Kidney (tissue), 14 donors: Measurements from ENCODE around the gene SLC45A1. TPM values are rescaled to one million over a fixed set of nuclear protein-coding genes. Genes with fewer than 3 reads are reported as not detected.

ENCODE experiments used
- DNase-seq, 5 donors: peaks; one replicate each; pipeline ENCODE4 v3.0.0-alpha.2; 2013 to 2020
- FAIRE-seq: peaks from 2 replicates; lab custom pipeline; 2012; peaks lifted over from hg19 to GRCh38; lab: Jason Lieb, UNC
- H3K27ac ChIP-seq, 2 donors: one replicate each; pipeline ENCODE4 v1.7.0; 2013; ENCODE audit warnings: low read depth in 2 of 2, low read length in 2 of 2, inconsistent platforms in 1 of 2
- H3K27me3 ChIP-seq: one replicate; pipeline ENCODE4 v1.7.1; 2013; ENCODE audit warnings: low read length, inconsistent platforms; ENCODE audit not compliant: control insufficient read depth, insufficient read depth
- H3K36me3 ChIP-seq, 3 donors: one replicate each; pipeline versions ENCODE4 v1.7.0 to v1.7.1; 2013; ENCODE audit warnings: low read length in 3 of 3, control low read depth in 1 of 3, inconsistent platforms in 1 of 3; ENCODE audit not compliant: insufficient read depth in 3 of 3, control insufficient read depth in 2 of 3
- H3K4me1 ChIP-seq, 3 donors: one replicate each; pipeline versions ENCODE4 v1.7.0 to v1.7.1; 2013; ENCODE audit warnings: low read length in 3 of 3, inconsistent platforms in 1 of 3, low read depth in 1 of 3; ENCODE audit not compliant: control insufficient read depth in 2 of 3, insufficient read depth in 2 of 3
- H3K4me3 ChIP-seq, 3 donors: one replicate each; pipeline versions ENCODE4 v1.7.0 to v1.8.1; 2013; ENCODE audit warnings: low read length in 3 of 3, control low read depth in 1 of 3, inconsistent platforms in 1 of 3
- H3K9ac ChIP-seq, 3 donors: one replicate each; pipeline versions ENCODE4 v1.7.0 to v1.7.1; 2013; ENCODE audit warnings: low read length in 3 of 3, control low read depth in 1 of 3, inconsistent platforms in 1 of 3
- H3K9me3 ChIP-seq, 3 donors: one replicate each; pipeline versions ENCODE4 v1.7.0 to v1.7.1; 2013; ENCODE audit warnings: low read length in 3 of 3, control low read depth in 1 of 3, inconsistent platforms in 1 of 3; ENCODE audit not compliant: control insufficient read depth in 2 of 3, insufficient read depth in 1 of 3
- intact Hi-C: fragments of 100-400 bp; cut with DNase I; formaldehyde crosslinking; loops from one replicate; pipeline ENCODE4 v1.11.1; 2022
- polyA plus RNA-seq: library from polyadenylated mRNA; stranded (reverse); fragments of 350-450 nt; fragmentation: Illumina TruSeq; extraction: RNeasy Lipid Tissue Mini Kit (QIAGEN cat#74804); gene quantifications from one replicate; pipeline ENCODE4 v1.2.3, GENCODE V29; 2014; ENCODE audit warnings: low read depth, low replicate concordance; ENCODE audit not compliant: insufficient read depth
- total RNA-seq: library from RNA; stranded (reverse); fragmentation: NEBNext Ultra II Directional; extraction: Animal tissue kit (Norgen Biotek cat#: 25700); gene quantifications from one replicate; pipeline ENCODE4 v1.2.1, GENCODE V29; 2021
- TF ChIP-seq, protein P1 (sequence below): IDR thresholded peaks from 3 replicates; pipeline ENCODE4 v1.5.1; 2012; ENCODE audit warnings: mild to moderate bottlenecking, moderate library complexity, borderline replicate concordance; ENCODE audit not compliant: insufficient read depth; ENCODE audit errors: extremely low read depth
- donor health status: control.
- donor health status: control.
- donor health status: control.
- donor health status: control.
- donor health status: control.
- donor health status: DM: yes; HTN: yes; CAD: no.
- donor health status: Normal renal cell carcinoma (clear cell type).

SLC45A1 gene
- total and polyA plus RNA-seq, 2 donors from 2014 or later: 1.8 to 9.2 TPM

DNA sequence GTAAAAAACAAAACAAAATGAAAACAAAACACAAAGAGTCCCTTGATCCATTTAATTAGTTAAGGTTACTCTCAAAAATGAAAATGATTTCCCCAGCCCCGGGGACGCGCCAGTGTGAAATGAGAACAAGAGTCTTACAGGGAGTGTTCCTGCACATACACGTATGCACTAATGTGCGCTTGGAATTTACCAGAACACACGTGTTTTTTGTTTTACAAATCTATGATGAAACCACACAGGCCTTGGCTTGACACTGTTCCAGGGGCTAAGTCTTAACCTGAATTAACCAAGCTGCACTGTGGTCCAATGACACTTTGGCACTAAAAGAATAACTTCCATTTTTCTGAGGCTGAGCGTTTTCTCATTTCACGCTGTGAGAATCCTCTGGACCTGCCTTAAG is 63.7 kb downstream of the SLC45A1 start:
- Histone ChIP-seq H3K4me1 (peaks cover 13 to 53% (median 51%) of the 10 kb centered on the region in 3 donors), H3K9ac (peak overlapping the region in 1 of 3 donors; percentile 4), H3K36me3 (peaks cover 0 to 12% (median 6%) of the 10 kb centered on the region in 3 donors), H3K4me3 (no peak overlapping the region), H3K9me3 (no peaks in the 10 kb centered on the region), H3K27ac (peak overlapping the region in 1 of 2 donors; percentile 20), H3K27me3 (no peaks in the 10 kb centered on the region)
- no peak for FAIRE-seq
- TF ChIP-seq, protein P1, sequence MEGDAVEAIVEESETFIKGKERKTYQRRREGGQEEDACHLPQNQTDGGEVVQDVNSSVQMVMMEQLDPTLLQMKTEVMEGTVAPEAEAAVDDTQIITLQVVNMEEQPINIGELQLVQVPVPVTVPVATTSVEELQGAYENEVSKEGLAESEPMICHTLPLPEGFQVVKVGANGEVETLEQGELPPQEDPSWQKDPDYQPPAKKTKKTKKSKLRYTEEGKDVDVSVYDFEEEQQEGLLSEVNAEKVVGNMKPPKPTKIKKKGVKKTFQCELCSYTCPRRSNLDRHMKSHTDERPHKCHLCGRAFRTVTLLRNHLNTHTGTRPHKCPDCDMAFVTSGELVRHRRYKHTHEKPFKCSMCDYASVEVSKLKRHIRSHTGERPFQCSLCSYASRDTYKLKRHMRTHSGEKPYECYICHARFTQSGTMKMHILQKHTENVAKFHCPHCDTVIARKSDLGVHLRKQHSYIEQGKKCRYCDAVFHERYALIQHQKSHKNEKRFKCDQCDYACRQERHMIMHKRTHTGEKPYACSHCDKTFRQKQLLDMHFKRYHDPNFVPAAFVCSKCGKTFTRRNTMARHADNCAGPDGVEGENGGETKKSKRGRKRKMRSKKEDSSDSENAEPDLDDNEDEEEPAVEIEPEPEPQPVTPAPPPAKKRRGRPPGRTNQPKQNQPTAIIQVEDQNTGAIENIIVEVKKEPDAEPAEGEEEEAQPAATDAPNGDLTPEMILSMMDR: no peak
- DNase-seq: peak in 1 of 5 donors; percentile 11
- intact Hi-C loops: no loop called here

- TF ChIP-seq, protein P1: no peak
- Histone ChIP-seq H3K4me1 (peaks cover 13 to 53% (median 51%) of the 10 kb centered on the region in 3 donors), H3K36me3 (peaks cover 0 to 12% (median 6%) of the 10 kb centered on the region in 3 donors), H3K9me3 (no peaks in the 10 kb centered on the region), H3K27ac (peak overlapping the region in 1 of 2 donors; percentile 74), H3K27me3 (no peaks in the 10 kb centered on the region), H3K4me3 (peak overlapping the region in 1 of 3 donors; percentile 19), H3K9ac (peak overlapping the region in 1 of 3 donors; percentile 8)
- intact Hi-C loops: no loop called here
- DNase-seq: peak in 3 of 5 donors; percentile 55 to 78 (median 70)
- FAIRE-seq: no peak
These were observed 64.2 kb downstream of the SLC45A1 start for GRCh38 chr1:8382051-8382505.

DNA sequence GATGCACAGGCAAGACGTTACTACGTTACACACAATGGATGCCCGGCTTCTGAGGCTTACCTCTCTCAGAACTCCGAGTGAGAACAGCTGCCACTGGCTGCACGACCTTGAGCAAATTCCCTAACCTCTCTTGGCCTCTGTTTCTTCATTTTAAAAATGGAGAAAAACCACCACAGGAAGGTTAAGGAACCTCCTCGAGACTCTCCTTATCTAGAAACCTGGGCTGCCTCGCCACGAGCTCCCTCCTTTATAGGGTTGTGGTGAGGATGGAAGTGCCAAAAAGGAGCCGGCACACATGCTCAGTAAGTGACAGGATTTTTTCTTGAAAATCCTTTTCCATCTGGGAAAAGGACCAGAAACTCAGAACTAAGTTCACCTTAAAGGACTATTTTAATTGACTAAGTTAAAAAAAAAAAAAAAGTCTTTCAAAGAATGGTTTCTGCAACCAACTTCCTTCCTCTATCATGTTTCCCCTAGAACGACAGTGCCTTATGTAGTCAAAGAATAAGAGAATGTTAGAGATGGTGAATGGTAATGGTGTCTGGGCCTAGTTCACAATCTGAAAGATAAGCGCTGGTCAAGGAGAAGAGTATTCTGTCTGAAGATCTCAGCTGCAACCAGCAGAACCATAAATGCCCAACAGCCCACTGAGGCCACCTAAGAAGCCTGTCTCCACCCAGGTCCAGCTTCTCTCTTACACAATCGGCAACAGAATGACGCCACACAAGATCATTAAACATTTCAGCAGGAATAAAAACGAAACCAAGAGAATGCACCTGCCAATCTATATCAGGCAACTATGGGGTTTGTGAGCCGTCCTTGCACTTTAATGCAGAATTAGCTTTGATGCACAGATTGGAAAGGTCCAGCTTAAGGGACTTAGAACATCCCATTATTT is 64.9 kb downstream of the SLC45A1 start:
- Histone ChIP-seq H3K9ac (no peak overlapping the region), H3K36me3 (peaks cover 0 to 12% (median 6%) of the 10 kb centered on the region in 3 donors), H3K27ac (peak overlapping the region in 1 of 2 donors; percentile 74), H3K27me3 (no peaks in the 10 kb centered on the region), H3K4me3 (no peak overlapping the region), H3K9me3 (no peaks in the 10 kb centered on the region), H3K4me1 (peaks cover 13 to 56% (median 54%) of the 10 kb centered on the region in 3 donors)
- peak in 1 of 5 donors; percentile 8 for DNase-seq
- intact Hi-C loops: no loop called here
- no peak for FAIRE-seq
- TF ChIP-seq, protein P1: no peak
